CD14-positive monocyte (primary cell): ENCODE measurements around the gene LRP1. TPM values are rescaled to one million over a fixed set of nuclear protein-coding genes. Genes with fewer than 3 reads are reported as not detected.

Experiments
- DNase-seq, 3 donors: peaks; one replicate each; pipeline ENCODE4 v3.0.0-alpha.2; 2011 to 2022
- H2AFZ ChIP-seq: 2 replicates; pipeline ENCODE4 v1.6.0; 2012; ENCODE audit warnings: mild to moderate bottlenecking, low read depth, low read length, inconsistent platforms; ENCODE audit not compliant: insufficient read depth, poor library complexity, severe bottlenecking
- H3K27ac ChIP-seq, 2 donors: 1 replicate in 1 of 2; 2 replicates in 1 of 2; pipeline ENCODE4 v1.5.1; 2012 to 2013; ENCODE audit warnings: low read length in 2 of 2, control low read depth in 1 of 2, inconsistent platforms in 1 of 2, low read depth in 1 of 2, mild to moderate bottlenecking in 1 of 2
- H3K27me3 ChIP-seq, 2 donors: one replicate each; pipeline versions ENCODE4 v1.6.0 to v1.6.1; 2011 to 2013; ENCODE audit warnings: low read length in 2 of 2; ENCODE audit not compliant: control insufficient read depth in 2 of 2, insufficient read depth in 2 of 2
- H3K36me3 ChIP-seq, 2 donors: replicated peaks in 1 of 2; 1 replicate in 1 of 2; 2 replicates in 1 of 2; pipeline versions ENCODE4 v1.5.1 to v1.6.1; 2012 to 2013; ENCODE audit warnings: low read length in 2 of 2, control low read depth in 1 of 2, inconsistent platforms in 1 of 2, mild to moderate bottlenecking in 1 of 2; ENCODE audit not compliant: insufficient read depth in 2 of 2, control insufficient read depth in 1 of 2
- H3K4me1 ChIP-seq, 2 donors: 1 replicate in 1 of 2; 2 replicates in 1 of 2; pipeline versions ENCODE4 v1.5.1 to v1.6.1; 2012 to 2013; ENCODE audit warnings: low read length in 2 of 2, control low read depth in 1 of 2, inconsistent platforms in 1 of 2, mild to moderate bottlenecking in 1 of 2, moderate library complexity in 1 of 2; ENCODE audit not compliant: insufficient read depth in 2 of 2, control insufficient read depth in 1 of 2
- H3K4me2 ChIP-seq: replicated peaks from 2 replicates; pipeline ENCODE3; 2012; ENCODE audit warnings: low read length, moderate library complexity, mild to moderate bottlenecking; ENCODE audit not compliant: poor library complexity, severe bottlenecking; ENCODE audit errors: extremely low read depth
- H3K4me3 ChIP-seq, 3 experiments: fragments of 200-600 bp in 1 of 3; sonication (generic) in 1 of 3; replicated peaks in 1 of 3; 1 replicate in 2 of 3; 2 replicates in 1 of 3; pipeline ENCODE4 v1.5.1; 2011 to 2013; ENCODE audit warnings: low read length in 3 of 3, mild to moderate bottlenecking in 3 of 3, control low read depth in 2 of 3, low read depth in 2 of 3, inconsistent platforms in 1 of 3, moderate library complexity in 1 of 3
- H3K79me2 ChIP-seq: 2 replicates; pipeline ENCODE4 v1.6.0; 2012; ENCODE audit warnings: mild to moderate bottlenecking, control low read depth, inconsistent platforms, low read length, moderate library complexity; ENCODE audit not compliant: insufficient read depth
- H3K9ac ChIP-seq: 2 replicates; pipeline ENCODE4 v1.6.0; 2017; ENCODE audit warnings: low read length, mild to moderate bottlenecking; ENCODE audit not compliant: insufficient read depth, poor library complexity, severe bottlenecking
- H3K9me3 ChIP-seq, 2 donors: replicated peaks in 1 of 2; 1 replicate in 1 of 2; 2 replicates in 1 of 2; pipeline versions ENCODE4 v1.5.1 to v1.6.1; 2012 to 2013; ENCODE audit warnings: low read length in 2 of 2, control low read depth in 1 of 2; ENCODE audit not compliant: control insufficient read depth in 1 of 2, insufficient read depth in 1 of 2
- H4K20me1 ChIP-seq: 2 replicates; pipeline ENCODE4 v1.6.0; 2012; ENCODE audit warnings: mild to moderate bottlenecking, low read length, control low read depth, moderate library complexity; ENCODE audit not compliant: insufficient read depth
- H3K27ac Mint-ChIP-seq, 7 donors: one replicate each; pipeline ENCODE4 v1.8.0; 2020; ENCODE audit warnings: mild to moderate bottlenecking in 7 of 7, mixed read lengths in 7 of 7, moderate library complexity in 6 of 7, inconsistent platforms in 2 of 7
- H3K27me3 Mint-ChIP-seq, 3 donors: one replicate each; pipeline ENCODE4 v1.8.0; 2021 to 2022; ENCODE audit warnings: low read depth in 3 of 3, mild to moderate bottlenecking in 3 of 3, mixed read lengths in 3 of 3, moderate library complexity in 3 of 3, inconsistent platforms in 1 of 3
- H3K36me3 Mint-ChIP-seq, 2 donors: one replicate each; pipeline ENCODE4 v1.8.0; 2020; ENCODE audit warnings: mixed read lengths in 2 of 2, inconsistent platforms in 1 of 2, mild to moderate bottlenecking in 1 of 2
- H3K4me1 Mint-ChIP-seq: one replicate; pipeline ENCODE4 v1.8.0; 2020; ENCODE audit warnings: mild to moderate bottlenecking, mixed read lengths
- H3K4me3 Mint-ChIP-seq, 2 donors: one replicate each; pipeline ENCODE4 v1.8.0; 2020; ENCODE audit warnings: mild to moderate bottlenecking in 2 of 2, mixed read lengths in 2 of 2, moderate library complexity in 1 of 2
- H3K9me3 Mint-ChIP-seq, 7 donors: one replicate each; pipeline ENCODE4 v1.8.0; 2020 to 2022; ENCODE audit warnings: mixed read lengths in 7 of 7, mild to moderate bottlenecking in 6 of 7, moderate library complexity in 6 of 7, inconsistent platforms in 2 of 7
- WGBS: methylation state at CpG from one replicate; pipeline ENCODE4 v1.1.5; 2013; ENCODE audit warnings: missing lambda C conversion rate; ENCODE audit not compliant: insufficient coverage; 5-methylcytosine and 5-hydroxymethylcytosine counted together
- intact Hi-C, 2 donors: fragments of 100-400 bp; cut with micrococcal nuclease; formaldehyde crosslinking; loops; one replicate each; pipeline versions ENCODE4 v1.15.0 to v1.15.1; 2023
- polyA plus RNA-seq, 3 donors: library from polyadenylated mRNA; depleted of rRNA in 1 of 3; unstranded in 2 of 3; stranded (reverse) in 1 of 3; fragments of 300-500 nt in 2 of 3; fragments of >200 nt in 1 of 3; fragmentation: Illumina TruSeq in 2 of 3; gene quantifications; 1 replicate in 2 of 3; 2 replicates in 1 of 3; pipeline ENCODE4 v1.2.3, GENCODE V29; 2012 to 2021
- TF ChIP-seq, protein P1 (sequence below): fragments of 200-600 bp; IDR thresholded peaks from one replicate; pipeline ENCODE4 v1.8.0; 2022; ENCODE audit warnings: antibody characterized with exemption, mild to moderate bottlenecking

LRP1 gene
- polyA plus RNA-seq, 3 donors: 5.5 to 246 (median 10.5) TPM

DNA sequence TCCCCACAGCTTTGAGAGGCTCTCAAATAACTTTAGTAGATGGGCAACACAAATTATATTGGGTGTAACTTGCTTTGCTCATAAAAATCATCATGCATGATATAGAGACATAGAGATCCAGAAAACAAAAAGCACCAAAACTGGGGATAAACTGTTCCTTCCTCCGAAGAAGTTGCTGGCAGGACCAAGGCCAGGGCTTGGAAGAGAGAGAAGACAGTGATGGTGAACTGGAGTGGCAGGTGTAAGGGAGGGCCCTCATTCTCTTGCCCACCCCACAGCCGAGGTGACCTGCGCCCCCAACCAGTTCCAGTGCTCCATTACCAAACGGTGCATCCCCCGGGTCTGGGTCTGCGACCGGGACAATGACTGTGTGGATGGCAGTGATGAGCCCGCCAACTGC, 72.9 kb downstream of the LRP1 start:
- H3K9me3 ChIP-seq: no peaks in the 10 kb centered on the region
- Mint-ChIP-seq H3K4me3 (no peak overlapping the region), H3K9me3 (peaks cover 0 to 3% (median 0%) of the 10 kb centered on the region in 7 donors), H3K27ac (peak overlapping the region in 2 of 7 donors; percentile 5 to 18), H3K4me1 (no peaks in the 10 kb centered on the region), H3K27me3 (peaks cover 0 to 13% (median 3%) of the 10 kb centered on the region in 3 donors), H3K36me3 (peaks cover 98 to 100% of the 10 kb centered on the region in 2 donors)
- intact Hi-C loops: no loop called here
- H4K20me1 ChIP-seq: peaks cover 98% of the 10 kb centered on the region
- H3K27ac ChIP-seq: no peak overlapping the region
- no peak overlapping the region for H3K4me3 ChIP-seq
- H2AFZ ChIP-seq: no peak overlapping the region
- TF ChIP-seq, protein P1, sequence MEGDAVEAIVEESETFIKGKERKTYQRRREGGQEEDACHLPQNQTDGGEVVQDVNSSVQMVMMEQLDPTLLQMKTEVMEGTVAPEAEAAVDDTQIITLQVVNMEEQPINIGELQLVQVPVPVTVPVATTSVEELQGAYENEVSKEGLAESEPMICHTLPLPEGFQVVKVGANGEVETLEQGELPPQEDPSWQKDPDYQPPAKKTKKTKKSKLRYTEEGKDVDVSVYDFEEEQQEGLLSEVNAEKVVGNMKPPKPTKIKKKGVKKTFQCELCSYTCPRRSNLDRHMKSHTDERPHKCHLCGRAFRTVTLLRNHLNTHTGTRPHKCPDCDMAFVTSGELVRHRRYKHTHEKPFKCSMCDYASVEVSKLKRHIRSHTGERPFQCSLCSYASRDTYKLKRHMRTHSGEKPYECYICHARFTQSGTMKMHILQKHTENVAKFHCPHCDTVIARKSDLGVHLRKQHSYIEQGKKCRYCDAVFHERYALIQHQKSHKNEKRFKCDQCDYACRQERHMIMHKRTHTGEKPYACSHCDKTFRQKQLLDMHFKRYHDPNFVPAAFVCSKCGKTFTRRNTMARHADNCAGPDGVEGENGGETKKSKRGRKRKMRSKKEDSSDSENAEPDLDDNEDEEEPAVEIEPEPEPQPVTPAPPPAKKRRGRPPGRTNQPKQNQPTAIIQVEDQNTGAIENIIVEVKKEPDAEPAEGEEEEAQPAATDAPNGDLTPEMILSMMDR: no peak
- no peaks in the 10 kb centered on the region for H3K27me3 ChIP-seq
- no peaks in the 10 kb centered on the region for H3K4me1 ChIP-seq
- H3K9ac ChIP-seq: no peak overlapping the region
- H3K79me2 ChIP-seq: no peaks in the 10 kb centered on the region
- DNase-seq: no peak
- WGBS: 88% methylated on average over 8 of the region's 8 CpGs
- no peak overlapping the region for H3K4me2 ChIP-seq
- peaks cover 100% of the 10 kb centered on the region in 2 donors for H3K36me3 ChIP-seq

DNA sequence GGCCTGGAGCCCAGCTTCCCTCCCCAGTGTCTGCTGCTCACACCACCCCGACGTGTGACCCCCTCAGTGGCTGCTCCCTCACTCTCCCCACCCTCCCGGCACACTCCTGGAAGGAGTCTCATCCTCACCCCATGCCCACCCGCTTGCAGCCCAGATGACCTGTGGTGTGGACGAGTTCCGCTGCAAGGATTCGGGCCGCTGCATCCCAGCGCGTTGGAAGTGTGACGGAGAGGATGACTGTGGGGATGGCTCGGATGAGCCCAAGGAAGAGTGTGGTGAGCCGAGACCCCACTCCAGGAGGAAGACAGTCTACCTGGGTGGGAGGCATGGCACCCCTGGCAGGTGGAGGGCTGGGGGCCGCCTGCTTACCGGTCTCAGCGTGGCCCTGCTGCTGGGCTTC, 73.3 kb downstream of the LRP1 start:
- no peaks in the 10 kb centered on the region for H3K4me1 Mint-ChIP-seq
- peaks cover 100% of the 10 kb centered on the region in 2 donors for H3K36me3 ChIP-seq
- peaks cover 0 to 11% (median 3%) of the 10 kb centered on the region in 3 donors for H3K27me3 Mint-ChIP-seq

More for the DNA sequence above, 73.3 kb downstream of the LRP1 start:
- no peak overlapping the region for H3K4me2 ChIP-seq
- H3K4me3 Mint-ChIP-seq: no peak overlapping the region
- no peak overlapping the region for H3K4me3 ChIP-seq
- H3K27me3 ChIP-seq: no peaks in the 10 kb centered on the region
- no peaks in the 10 kb centered on the region for H3K4me1 ChIP-seq
- H3K36me3 Mint-ChIP-seq: peaks cover 98 to 100% of the 10 kb centered on the region in 2 donors
- DNase-seq: no peak
- H2AFZ ChIP-seq: no peak overlapping the region
- TF ChIP-seq, protein P1: no peak
- 91% methylated on average over 10 of the region's 16 CpGs for WGBS
- H4K20me1 ChIP-seq: peaks cover 98% of the 10 kb centered on the region
- intact Hi-C loops: no loop called here
- no peaks in the 10 kb centered on the region for H3K79me2 ChIP-seq
- H3K9me3 ChIP-seq: no peaks in the 10 kb centered on the region
- no peak overlapping the region for H3K9ac ChIP-seq
- no peak overlapping the region for H3K27ac ChIP-seq
- peaks cover 0 to 3% (median 0%) of the 10 kb centered on the region in 7 donors for H3K9me3 Mint-ChIP-seq
- H3K27ac Mint-ChIP-seq: no peak overlapping the region
